NCI-H2107 treated with DMSO at 0.1 percent for 48 hours (cell line): ENCODE data around the gene CCL17.
"Not testable (repeated sequence)": the region's sequence is repeated elsewhere in the genome, so short reads cannot be mapped to it uniquely, and the experiment has no call there.

Source experiments
- DNase-seq: peaks from one replicate; lab custom pipeline; 2025; ENCODE audit not compliant: unreplicated experiment; lab: John Stamatoyannopoulos, UW

The CCL17 gene

DNA sequence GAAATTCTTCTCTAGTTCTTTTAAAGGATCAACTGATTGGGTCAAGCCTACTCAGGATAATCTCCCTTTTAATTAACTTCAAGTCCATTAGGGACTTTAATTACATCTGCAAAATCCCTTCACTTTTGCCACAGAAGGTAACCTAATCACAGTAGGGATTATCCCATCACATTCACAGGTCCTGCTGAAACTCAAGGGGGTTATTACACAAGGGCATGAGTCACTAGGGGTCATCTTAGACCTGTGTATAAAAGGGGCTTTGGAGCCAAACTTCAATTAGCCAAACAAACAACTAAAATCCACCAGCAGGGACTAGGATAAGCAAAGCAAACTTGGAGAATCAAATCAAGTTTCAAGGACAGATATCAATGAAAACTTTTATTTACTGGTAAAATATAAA lies 23.3 kb downstream of the CCL17 start:
- no peak for DNase-seq

DNA sequence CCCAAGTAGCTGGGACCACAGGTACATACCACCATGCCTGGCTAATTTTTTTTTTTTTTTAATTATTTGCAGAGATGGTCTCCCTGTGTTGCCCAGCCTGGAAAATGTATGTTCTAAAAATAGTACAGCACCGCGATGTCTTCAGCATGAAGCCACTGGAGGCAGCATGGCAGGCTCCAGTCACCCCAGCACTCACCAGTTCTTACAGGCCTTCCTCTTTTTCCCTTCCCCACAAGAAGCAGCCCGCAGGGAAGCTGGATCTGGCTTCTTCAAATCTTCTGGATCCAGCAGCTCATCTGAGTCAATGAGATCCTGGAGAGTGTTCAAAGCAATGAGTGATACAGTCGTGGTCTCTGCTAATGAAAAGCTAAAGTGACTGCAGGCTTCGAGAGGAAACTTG lies 26.4 kb downstream of the CCL17 start:
- DNase-seq = no peak

DNA sequence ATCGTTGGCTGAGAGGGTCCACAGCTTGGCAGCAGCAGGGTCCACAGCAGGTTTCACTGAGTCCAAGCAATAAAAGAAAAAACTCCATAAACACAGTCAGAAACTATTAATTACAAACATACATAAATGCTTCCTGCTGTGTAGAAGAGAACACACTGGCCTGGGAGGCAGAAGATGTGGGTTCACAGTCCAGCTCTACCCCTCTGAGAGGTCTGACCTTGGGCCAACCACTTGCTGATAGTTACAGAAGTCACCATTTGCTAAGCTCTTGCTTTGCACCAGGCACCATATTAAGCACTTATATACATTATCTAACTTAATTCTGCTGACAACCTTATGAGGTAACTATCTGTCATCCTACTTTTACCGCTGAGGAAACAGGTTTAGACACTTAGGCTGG lies 27.9 kb downstream of the CCL17 start:
- no peak for DNase-seq

DNA sequence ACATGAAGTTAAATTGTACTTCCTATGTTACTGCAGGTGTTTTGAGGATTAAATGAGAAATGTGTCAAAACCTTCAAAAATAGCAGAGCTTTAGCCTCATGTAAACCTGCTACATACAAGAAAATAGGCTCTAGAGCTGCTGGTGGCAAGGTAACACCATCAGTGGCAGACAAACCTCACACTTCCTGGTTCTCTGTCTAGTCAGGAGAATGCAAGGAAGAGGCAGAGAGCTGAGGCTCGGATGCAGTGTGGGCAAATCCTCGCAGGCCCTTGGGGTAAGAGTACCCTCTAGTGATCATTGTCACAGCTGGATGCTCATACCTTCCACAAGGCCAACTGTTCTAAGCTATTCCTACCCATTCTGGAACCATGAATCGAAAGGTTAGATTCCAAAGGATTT lies 28.4 kb downstream of the CCL17 start:
- no peak for DNase-seq

DNA sequence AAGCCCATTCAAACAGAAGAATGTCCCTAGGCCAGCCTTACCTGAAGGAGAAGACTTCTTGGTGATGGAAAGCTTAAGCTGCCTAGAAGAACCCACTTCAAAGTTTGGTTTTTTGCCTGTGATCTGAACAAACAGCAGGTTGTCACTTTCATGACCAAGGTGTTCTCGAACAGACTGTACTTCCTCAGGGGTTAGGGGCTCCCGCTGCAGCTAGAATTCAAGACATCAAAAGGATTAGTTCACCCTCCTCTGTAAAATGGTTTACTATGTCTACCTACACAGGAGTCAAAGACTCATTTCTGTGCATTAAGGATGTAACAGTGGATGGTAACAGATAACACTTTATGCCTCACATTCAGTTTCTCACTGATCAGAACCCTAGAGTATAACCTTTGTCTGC lies 29.4 kb downstream of the CCL17 start:
- DNase-seq = no peak

DNA sequence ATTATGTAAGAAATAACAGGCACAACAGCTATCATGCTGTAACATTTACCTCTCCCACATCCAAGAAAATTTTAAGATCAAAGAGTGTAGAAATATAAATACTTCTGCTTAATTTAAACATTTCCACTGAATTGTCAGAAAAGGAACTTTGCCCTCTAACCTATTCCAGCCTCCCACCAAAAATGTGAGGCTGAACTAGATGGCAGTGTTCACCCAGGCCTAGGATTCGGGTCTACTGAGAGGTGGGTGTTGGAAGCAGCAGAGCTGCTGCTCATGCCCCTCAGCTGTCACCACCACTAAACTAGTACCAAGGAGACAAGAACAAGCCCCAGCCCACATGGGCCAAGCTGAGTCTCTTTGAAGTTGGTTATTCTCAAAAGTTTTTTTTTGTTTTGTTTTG lies 31.3 kb downstream of the CCL17 start:
- no peak for DNase-seq

DNA sequence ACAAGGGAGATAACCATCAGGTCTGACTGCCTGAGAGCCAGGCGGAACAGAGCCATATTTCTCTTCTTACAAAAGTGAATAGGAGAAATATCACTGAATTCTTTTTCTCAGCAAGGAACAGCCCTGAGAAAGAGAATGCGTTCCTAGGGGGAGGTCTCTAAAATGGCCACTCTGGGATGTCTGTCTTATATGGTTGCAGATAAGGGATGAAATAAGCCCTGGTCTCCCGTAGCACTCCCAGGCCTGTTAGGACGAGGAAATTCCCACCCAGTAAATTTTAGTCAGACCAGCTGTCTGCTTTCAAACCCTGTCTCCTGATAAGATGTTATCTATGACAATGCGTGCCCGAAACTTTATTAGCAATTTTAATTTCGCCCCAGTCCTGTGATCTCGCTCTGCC lies 35.4 kb downstream of the CCL17 start:
- DNase-seq = not testable (repeated sequence)

DNA sequence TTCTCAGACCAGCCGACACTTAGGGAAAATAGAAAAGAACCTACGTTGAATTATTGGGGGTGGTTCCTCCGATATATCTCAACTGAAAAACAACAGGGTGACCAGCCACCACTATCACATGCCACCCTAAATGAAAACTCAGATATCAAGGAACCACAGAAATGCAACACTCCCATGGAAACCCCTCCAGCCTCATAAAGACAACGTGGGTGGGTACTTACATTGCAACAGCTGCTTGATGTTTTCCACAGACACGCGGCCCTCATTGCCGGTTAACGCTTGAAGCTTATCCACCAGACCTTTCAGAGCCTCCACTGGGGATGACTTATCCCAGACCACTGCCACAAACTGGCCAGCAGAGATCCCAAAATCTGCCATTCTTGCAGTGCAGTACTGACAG lies 36.0 kb downstream of the CCL17 start:
- not testable (repeated sequence) for DNase-seq

DNA sequence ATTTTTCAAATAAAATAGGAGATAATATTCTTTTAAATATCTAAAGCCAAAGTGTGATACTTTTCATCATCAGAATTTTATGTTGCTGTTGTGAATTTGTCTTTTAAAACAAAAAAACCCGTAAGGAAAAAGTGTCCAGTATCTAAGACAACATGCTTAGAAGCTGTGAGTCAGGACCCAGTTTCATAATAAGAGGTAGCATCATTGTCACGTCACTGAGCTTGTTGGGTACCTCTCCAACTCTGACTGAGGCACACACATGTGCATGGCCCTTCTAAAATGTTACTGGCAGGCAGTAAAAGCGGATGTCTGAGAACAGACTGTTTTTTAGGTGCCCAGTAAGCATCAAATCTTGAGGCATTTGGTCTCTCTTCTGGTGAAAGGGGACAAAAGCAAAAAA lies 40.1 kb downstream of the CCL17 start:
- no peak for DNase-seq

DNA sequence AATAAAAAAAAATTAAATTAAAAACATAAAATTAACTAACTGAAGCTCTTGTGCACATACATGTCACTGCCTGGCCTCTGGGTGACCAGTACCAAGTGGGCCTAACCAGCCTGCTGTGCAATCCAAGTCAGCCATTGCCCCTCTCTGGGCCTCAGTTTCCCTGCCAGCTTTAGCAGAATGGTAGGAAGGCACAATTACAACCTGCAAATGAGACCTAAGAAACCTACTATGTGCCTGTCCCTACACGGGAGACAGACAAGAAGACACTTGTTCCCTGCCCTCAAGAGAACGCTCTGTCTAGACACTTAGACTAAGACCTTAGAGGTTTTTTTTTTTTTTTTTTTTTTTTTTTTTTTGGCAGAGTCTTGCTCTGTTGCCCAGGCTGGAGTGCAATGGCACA lies 40.9 kb downstream of the CCL17 start:
- no peak for DNase-seq

DNA sequence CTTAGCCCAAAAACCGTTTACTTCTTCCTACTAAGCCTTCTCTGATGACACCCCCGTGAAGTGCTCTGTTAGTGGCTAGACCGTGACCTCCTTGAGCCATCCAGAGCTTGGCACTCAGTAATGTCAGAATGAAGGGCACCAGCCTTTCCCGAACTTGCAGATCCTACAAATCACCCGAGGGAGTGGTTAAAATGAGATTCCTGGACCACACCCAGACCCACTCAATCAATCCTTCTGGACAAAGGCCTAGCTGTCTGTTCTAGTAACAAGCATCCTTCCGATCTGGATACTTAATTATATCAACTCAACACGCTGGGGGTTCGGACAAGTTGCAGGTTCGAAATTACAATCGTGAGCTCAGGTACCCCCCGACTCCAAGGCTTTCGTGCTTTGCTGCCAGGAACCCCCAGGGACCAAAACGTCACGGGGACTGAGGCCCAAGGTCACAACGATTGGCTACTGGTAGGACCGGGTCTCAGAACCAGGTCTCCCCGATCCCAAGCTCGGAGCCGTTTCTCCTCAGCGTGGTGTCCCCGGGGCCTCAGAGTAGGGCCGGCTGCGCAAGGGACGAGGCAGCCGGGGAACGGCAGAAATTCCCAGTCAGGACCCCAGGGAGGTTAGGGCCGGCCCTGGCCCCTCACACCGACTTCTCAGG lies 42.1 kb downstream of the CCL17 start:
- peak; percentile 3 for DNase-seq

DNA sequence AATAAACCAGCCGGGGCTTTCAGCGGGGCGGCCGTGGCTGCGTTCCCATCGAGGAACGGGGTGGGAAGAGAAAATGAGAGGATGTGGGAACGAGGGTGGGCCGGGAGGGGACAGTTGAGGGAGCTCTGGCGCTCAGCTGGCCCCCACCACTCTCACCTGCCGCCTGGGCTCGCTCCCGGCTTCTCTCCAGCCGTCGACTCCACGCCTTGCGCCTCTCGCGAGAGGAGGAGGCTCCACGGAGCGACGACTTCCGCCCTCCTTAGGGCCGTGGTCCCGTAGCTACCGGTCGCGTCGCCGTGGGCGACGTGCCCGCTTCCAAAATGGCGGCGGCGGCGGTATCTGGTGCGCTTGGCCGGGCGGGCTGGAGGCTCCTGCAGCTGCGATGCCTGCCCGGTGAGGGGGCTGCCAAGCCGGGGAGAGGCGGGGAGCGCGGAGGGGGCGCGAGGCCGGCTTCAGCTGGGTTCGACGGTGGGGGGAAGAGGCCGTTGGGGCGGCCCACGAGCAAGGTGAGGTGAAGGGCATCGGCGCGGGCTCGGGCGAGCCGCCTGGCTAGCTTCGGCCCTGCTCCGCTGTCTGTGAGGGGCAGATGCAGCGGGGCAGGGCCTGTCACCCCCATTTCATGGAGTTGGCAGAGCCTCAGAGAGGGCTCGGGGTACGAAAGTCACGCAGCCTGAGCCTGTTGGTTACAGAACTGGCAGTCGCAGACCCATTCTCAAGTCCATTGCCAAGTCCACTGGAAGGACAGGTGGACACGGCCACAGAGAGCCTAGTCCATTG lies 42.8 kb downstream of the CCL17 start, which contains the start of the genes CIAPIN1 and COQ9:
Gene CIAPIN1, minus strand, starts transcription at position 200 of the 777 bp plus-strand sequence. CDS start 6,457 bp downstream, outside the sequence.
Gene COQ9, plus strand, starts transcription at position 294 of the 777 bp plus-strand sequence. Its CDS starts 27 bp downstream, at position 321.
- peak; percentile 50 for DNase-seq

DNA sequence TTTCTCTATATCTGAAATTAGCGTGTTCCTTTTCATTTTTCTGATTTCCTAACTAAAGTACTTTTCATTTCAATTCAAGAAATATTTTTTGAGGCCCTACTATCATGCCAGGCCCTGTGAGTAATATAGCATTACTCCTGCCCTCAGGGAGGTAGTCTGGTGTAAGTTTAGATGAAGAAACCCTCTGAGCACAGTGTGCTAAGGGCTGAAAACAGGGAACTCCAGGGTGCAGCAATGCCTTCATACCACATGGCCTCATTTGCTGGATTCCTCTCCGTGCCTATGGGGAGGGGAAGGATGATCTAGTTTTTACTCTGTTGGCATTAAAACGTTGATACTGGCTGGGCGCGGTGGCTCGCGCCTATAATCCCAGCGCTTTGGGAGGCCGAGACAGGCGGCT lies 47.5 kb downstream of the CCL17 start:
- no peak for DNase-seq

DNA sequence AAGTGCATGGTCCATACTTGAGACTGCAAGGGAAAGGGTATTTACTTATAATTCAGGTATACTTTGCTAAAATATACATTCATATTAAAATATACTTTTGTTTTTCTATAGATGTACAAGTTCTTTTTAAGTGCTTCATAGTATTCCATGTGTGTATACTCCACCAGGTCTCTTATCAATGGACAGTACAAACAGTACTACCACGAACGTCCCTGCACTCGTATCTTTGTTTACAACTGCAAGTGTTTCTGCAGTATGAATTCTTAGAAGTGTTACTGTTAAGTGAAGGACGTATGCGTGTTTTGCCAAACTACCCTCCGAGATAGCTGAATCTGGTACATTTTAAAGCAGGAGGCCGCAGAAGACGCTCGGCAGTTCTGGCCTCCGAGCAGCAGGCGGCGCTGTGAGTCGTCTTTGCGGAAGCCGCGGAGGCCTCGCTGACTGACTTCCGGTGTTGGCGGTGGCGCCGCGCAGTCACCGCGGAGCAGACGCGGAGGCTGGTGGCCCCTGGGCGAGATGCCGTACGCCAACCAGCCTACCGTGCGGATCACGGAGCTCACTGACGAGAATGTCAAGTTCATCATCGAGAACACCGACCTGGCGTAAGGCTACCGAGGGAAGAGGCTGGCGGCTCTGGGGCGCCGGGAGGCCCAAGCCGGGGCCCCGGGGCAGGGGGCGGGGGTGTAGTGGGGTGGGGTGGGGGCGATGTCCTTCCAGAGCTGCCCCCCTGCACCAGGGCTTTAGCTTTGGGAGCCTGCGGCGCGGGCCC lies 57.8 kb downstream of the CCL17 start, which contains the start of gene POLR2C:
Gene POLR2C, plus strand, starts transcription at position 471 of the 769 bp plus-strand sequence. Its CDS starts 46 bp downstream, at position 517.
- DNase-seq = peak; percentile 28

DNA sequence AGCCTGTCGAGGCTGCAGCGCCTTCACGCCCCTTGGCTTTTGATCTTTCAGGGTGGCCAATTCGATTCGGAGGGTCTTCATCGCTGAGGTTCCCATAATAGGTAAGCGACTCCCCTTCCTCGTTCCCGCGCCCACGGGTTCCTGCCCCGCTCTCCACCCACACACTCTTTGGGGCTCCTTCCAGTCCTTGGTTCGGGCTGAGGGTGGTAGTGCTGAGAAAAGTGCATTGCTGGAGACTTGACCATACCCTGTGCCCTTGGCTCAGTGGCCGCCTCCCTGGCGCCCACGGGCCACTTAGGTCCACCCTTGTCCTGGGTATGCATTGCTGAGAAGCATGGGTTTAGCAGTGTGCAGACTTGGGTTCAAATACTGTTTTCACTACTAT lies 58.4 kb downstream of the CCL17 start:
- DNase-seq = no peak

DNA sequence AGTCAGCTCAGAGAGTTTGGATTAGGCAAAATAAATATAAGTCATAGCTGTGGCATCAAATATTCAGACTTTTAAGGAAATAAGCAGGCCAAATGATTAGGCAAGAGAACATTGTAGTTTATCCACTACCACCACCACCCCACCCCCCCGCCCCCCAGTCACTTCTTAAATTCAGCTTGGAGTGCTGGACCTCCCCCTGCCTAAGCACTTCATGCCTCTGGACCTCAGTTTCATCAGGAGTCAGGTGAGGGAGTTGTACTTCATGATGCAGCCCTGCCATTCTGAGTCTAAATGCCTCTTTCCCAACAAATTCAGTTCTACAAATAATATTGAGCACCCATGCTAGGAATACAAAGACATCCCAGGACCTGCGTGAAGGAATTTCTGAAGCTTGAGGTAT lies 60.0 kb downstream of the CCL17 start:
- no peak for DNase-seq
